OCI-LY7 (cell line): ENCODE measurements around the gene RAB3IP.

Experiments used
- CTCF ChIP-seq: fragments of 200-600 bp; sonication (generic); conservative IDR thresholded peaks from 2 replicates; pipeline ENCODE4 v1.5.1; 2014; ENCODE audit warnings: mild to moderate bottlenecking, antibody characterized with exemption, low read length, moderate library complexity, mixed read lengths
- EZH2phosphoT487 ChIP-seq: fragments of 200-600 bp; sonication (generic); IDR thresholded peaks from 2 replicates; pipeline ENCODE4 v1.6.1; 2018; ENCODE audit warnings: low read depth, borderline replicate concordance, mild to moderate bottlenecking, mixed run types, antibody characterized with exemption, low read length, moderate library complexity, mixed read lengths

- TF ChIP-seq CTCF (no peak), EZH2phosphoT487 (no peak)
These were observed 50.7 kb downstream of the RAB3IP start for GRCh38 chr12:69789351-69789750.
